GM18867 (cell line): Measurements from ENCODE around the gene FANCL.
"Not testable (repeated sequence)": the region's sequence is repeated elsewhere in the genome, so short reads cannot be mapped to it uniquely, and the experiment has no call there.

Experiments
- ATAC-seq: cut with Tn5 transposase; IDR thresholded peaks from one replicate; pipeline ENCODE4 v1.9.1; 2021; ENCODE audit warnings: mild to moderate bottlenecking, moderate library complexity; ENCODE audit not compliant: unreplicated experiment

FANCL gene

GRCh38 chr2:58240670-58241545 is at the start of gene FANCL:
FANCL (minus strand) TSS chr2:58241325; CDS start chr2:58241313, 12 bp downstream.
- ATAC-seq = peak; percentile 81

- no peak for ATAC-seq
These were observed 47.9 kb upstream of the FANCL start for GRCh38 chr2:58289029-58289428.

GRCh38 chr2:58283931-58284330 is 42.8 kb upstream of the FANCL start:
- no peak for ATAC-seq

GRCh38 chr2:58275144-58275543 is 34.0 kb upstream of the FANCL start:
- ATAC-seq = not testable (repeated sequence)

GRCh38 chr2:58271826-58272225 is 30.7 kb upstream of the FANCL start:
- ATAC-seq = no peak

- no peak for ATAC-seq
These were observed 27.6 kb upstream of the FANCL start for GRCh38 chr2:58268685-58269084.

GRCh38 chr2:58266211-58266610 is 25.1 kb upstream of the FANCL start:
- ATAC-seq = no peak

GRCh38 chr2:58261209-58261608 is 20.1 kb upstream of the FANCL start:
- no peak for ATAC-seq

- ATAC-seq = not testable (repeated sequence)
These were observed 17.3 kb upstream of the FANCL start for GRCh38 chr2:58258456-58258855.

- not testable (repeated sequence) for ATAC-seq
These were observed 10.4 kb upstream of the FANCL start for GRCh38 chr2:58251331-58252201.

- ATAC-seq = no peak
These were observed 380 bp upstream of the FANCL start for GRCh38 chr2:58241546-58241864.

- ATAC-seq = no peak
These were observed 1.7 kb downstream of the FANCL start for GRCh38 chr2:58239243-58239925.

GRCh38 chr2:58237741-58238140 is 3.4 kb downstream of the FANCL start:
- ATAC-seq = no peak

- no peak for ATAC-seq
These were observed 5.1 kb downstream of the FANCL start for GRCh38 chr2:58235984-58236383.

- no peak for ATAC-seq
These were observed 6.0 kb downstream of the FANCL start for GRCh38 chr2:58235170-58235569.

- no peak for ATAC-seq
These were observed 12.8 kb downstream of the FANCL start for GRCh38 chr2:58228299-58228698.

- no peak for ATAC-seq
These were observed 13.8 kb downstream of the FANCL start for GRCh38 chr2:58227171-58227917.

GRCh38 chr2:58221909-58222308 is 19.2 kb downstream of the FANCL start:
- no peak for ATAC-seq

- ATAC-seq = no peak
These were observed 25.7 kb downstream of the FANCL start for GRCh38 chr2:58215429-58215828.

- not testable (repeated sequence) for ATAC-seq
These were observed 30.1 kb downstream of the FANCL start for GRCh38 chr2:58210951-58211568.
